GM23338 (cell line): Measurements from ENCODE around the gene ROPN1L. TPM values are rescaled to one million over a fixed set of nuclear protein-coding genes. Genes with fewer than 3 reads are reported as not detected.

ENCODE experiments used
- CREB1 ChIP-seq: fragments of 250-450 bp; sonication (Bioruptor Pico); IDR thresholded peaks from 2 replicates; pipeline ENCODE4 v1.5.0; 2020; ENCODE audit warnings: low read depth, mild to moderate bottlenecking, moderate library complexity
- JUNB ChIP-seq: IDR thresholded peaks from one replicate; pipeline ENCODE4 v1.6.1; 2016; ENCODE audit warnings: antibody characterized with exemption; ENCODE audit not compliant: unreplicated experiment
- NANOG ChIP-seq: IDR thresholded peaks from 2 replicates; pipeline ENCODE4 v1.6.1; 2016; ENCODE audit warnings: antibody characterized with exemption, borderline replicate concordance
- STAT1 ChIP-seq: IDR thresholded peaks from one replicate; pipeline ENCODE4 v1.6.1; 2016; ENCODE audit warnings: antibody characterized with exemption; ENCODE audit not compliant: unreplicated experiment
- polyA plus RNA-seq: library from polyadenylated mRNA; unstranded; fragments of >200 nt; fragmentation: Nextera tagmentation; extraction: Ambion mirVana; gene quantifications from 2 replicates; pipeline ENCODE4 v1.2.1, GENCODE V29; 2016
- total RNA-seq: library from RNA; depleted of rRNA; stranded (reverse); fragments of >200 nt; shearing (Covaris generic); gene quantifications from 2 replicates; pipeline ENCODE4 v1.2.3, GENCODE V29; 2014
- TF ChIP-seq, protein P1 (sequence below): fragments of 250-450 bp; sonication (Bioruptor Pico); IDR thresholded peaks from 2 replicates; pipeline ENCODE4 v1.5.0; 2020; ENCODE audit warnings: mild to moderate bottlenecking, moderate library complexity
- TF ChIP-seq, protein P2 (sequence below), 2 experiments: fragments of 200-600 bp in 1 of 2; sonication (generic) in 1 of 2; conservative IDR thresholded peaks; 2 replicates each; pipeline versions ENCODE4 v1.5.1 to v1.6.1; 2016 to 2017; ENCODE audit warnings: antibody characterized with exemption in 2 of 2, low read depth in 2 of 2, mild to moderate bottlenecking in 2 of 2, moderate library complexity in 1 of 2

ROPN1L gene
- total and polyA plus RNA-seq, 2 experiments from 2014 or later: 0.57 TPM; not detected in 1

DNA sequence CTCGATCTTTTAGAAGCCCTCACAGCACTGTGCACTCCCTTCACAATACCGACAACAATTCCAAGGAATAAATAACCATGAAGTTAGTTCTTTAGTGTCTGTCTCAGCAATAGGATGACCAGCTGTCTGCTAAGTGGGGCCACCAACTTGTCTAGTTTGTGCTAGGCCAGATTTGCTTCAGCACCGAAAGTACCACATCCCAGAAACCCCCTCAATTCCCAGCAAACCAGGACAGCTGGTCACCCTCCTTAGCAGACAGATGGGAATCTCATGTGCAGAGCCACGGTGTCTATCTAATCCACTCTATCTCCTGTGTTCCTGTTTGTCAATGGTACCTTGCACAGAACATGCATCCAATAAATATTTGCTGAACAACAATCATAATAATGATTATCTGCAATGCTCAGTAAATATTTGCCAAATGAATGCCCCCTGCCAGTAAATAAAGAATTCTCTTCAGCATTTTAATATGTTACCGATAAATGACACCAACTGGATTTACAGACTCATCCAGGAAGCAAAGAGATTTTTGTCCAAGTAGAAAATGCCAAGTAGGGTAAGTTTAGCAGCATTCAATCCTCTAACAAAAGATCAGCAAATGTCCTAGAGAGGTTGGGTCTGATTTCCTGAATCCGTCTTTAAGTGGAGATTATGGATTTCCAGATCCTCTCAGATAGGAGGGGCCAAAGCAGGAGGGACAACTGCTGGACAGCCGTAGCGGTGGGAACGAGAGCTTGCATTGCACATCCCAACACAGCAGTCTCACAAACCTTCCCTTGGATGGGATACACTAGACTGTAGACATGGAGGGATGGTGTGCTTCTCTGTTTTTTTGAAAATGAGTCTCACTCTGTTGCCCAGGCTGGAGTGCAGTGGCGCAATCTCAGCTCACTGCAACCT, 70.3 kb downstream of the ROPN1L start (continued):
- TF ChIP-seq, protein P1, sequence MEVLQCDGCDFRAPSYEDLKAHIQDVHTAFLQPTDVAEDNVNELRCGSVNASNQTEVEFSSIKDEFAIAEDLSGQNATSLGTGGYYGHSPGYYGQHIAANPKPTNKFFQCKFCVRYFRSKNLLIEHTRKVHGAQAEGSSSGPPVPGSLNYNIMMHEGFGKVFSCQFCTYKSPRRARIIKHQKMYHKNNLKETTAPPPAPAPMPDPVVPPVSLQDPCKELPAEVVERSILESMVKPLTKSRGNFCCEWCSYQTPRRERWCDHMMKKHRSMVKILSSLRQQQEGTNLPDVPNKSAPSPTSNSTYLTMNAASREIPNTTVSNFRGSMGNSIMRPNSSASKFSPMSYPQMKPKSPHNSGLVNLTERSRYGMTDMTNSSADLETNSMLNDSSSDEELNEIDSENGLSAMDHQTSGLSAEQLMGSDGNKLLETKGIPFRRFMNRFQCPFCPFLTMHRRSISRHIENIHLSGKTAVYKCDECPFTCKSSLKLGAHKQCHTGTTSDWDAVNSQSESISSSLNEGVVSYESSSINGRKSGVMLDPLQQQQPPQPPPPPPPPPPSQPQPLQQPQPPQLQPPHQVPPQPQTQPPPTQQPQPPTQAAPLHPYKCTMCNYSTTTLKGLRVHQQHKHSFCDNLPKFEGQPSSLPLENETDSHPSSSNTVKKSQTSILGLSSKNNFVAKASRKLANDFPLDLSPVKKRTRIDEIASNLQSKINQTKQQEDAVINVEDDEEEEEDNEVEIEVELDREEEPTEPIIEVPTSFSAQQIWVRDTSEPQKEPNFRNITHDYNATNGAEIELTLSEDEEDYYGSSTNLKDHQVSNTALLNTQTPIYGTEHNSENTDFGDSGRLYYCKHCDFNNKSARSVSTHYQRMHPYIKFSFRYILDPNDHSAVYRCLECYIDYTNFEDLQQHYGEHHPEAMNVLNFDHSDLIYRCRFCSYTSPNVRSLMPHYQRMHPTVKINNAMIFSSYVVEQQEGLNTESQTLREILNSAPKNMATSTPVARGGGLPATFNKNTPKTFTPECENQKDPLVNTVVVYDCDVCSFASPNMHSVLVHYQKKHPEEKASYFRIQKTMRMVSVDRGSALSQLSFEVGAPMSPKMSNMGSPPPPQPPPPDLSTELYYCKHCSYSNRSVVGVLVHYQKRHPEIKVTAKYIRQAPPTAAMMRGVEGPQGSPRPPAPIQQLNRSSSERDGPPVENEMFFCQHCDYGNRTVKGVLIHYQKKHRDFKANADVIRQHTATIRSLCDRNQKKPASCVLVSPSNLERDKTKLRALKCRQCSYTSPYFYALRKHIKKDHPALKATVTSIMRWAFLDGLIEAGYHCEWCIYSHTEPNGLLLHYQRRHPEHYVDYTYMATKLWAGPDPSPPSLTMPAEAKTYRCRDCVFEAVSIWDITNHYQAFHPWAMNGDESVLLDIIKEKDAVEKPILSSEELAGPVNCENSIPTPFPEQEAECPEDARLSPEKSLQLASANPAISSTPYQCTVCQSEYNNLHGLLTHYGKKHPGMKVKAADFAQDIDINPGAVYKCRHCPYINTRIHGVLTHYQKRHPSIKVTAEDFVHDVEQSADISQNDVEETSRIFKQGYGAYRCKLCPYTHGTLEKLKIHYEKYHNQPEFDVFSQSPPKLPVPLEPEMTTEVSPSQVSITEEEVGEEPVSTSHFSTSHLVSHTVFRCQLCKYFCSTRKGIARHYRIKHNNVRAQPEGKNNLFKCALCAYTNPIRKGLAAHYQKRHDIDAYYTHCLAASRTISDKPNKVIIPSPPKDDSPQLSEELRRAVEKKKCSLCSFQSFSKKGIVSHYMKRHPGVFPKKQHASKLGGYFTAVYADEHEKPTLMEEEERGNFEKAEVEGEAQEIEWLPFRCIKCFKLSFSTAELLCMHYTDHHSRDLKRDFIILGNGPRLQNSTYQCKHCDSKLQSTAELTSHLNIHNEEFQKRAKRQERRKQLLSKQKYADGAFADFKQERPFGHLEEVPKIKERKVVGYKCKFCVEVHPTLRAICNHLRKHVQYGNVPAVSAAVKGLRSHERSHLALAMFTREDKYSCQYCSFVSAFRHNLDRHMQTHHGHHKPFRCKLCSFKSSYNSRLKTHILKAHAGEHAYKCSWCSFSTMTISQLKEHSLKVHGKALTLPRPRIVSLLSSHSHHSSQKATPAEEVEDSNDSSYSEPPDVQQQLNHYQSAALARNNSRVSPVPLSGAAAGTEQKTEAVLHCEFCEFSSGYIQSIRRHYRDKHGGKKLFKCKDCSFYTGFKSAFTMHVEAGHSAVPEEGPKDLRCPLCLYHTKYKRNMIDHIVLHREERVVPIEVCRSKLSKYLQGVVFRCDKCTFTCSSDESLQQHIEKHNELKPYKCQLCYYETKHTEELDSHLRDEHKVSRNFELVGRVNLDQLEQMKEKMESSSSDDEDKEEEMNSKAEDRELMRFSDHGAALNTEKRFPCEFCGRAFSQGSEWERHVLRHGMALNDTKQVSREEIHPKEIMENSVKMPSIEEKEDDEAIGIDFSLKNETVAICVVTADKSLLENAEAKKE (CRISPR knock-in tag): no peak
- TF ChIP-seq NANOG (no peak), STAT1 (no peak), CREB1 (CRISPR knock-in tag) (no peak), JUNB (no peak)
- TF ChIP-seq, protein P2, sequence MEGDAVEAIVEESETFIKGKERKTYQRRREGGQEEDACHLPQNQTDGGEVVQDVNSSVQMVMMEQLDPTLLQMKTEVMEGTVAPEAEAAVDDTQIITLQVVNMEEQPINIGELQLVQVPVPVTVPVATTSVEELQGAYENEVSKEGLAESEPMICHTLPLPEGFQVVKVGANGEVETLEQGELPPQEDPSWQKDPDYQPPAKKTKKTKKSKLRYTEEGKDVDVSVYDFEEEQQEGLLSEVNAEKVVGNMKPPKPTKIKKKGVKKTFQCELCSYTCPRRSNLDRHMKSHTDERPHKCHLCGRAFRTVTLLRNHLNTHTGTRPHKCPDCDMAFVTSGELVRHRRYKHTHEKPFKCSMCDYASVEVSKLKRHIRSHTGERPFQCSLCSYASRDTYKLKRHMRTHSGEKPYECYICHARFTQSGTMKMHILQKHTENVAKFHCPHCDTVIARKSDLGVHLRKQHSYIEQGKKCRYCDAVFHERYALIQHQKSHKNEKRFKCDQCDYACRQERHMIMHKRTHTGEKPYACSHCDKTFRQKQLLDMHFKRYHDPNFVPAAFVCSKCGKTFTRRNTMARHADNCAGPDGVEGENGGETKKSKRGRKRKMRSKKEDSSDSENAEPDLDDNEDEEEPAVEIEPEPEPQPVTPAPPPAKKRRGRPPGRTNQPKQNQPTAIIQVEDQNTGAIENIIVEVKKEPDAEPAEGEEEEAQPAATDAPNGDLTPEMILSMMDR (conservative IDR thresholded peaks at IDR 0.05; ENCODE audit: low read depth in 2 of 2): no peak
